CD14-positive monocyte (primary cell): ENCODE data around the gene DNAJC27. TPM values are rescaled to one million over a fixed set of nuclear protein-coding genes. Genes with fewer than 3 reads are reported as not detected.

Source experiments
- DNase-seq, 3 donors: peaks; one replicate each; pipeline ENCODE4 v3.0.0-alpha.2; 2011 to 2022
- H2AFZ ChIP-seq: 2 replicates; pipeline ENCODE4 v1.6.0; 2012; ENCODE audit warnings: mild to moderate bottlenecking, low read depth, low read length, inconsistent platforms; ENCODE audit not compliant: insufficient read depth, poor library complexity, severe bottlenecking
- H3K27ac ChIP-seq, 2 donors: 1 replicate in 1 of 2; 2 replicates in 1 of 2; pipeline ENCODE4 v1.5.1; 2012 to 2013; ENCODE audit warnings: low read length in 2 of 2, control low read depth in 1 of 2, inconsistent platforms in 1 of 2, low read depth in 1 of 2, mild to moderate bottlenecking in 1 of 2
- H3K27me3 ChIP-seq, 2 donors: one replicate each; pipeline versions ENCODE4 v1.6.0 to v1.6.1; 2011 to 2013; ENCODE audit warnings: low read length in 2 of 2; ENCODE audit not compliant: control insufficient read depth in 2 of 2, insufficient read depth in 2 of 2
- H3K36me3 ChIP-seq, 2 donors: replicated peaks in 1 of 2; 1 replicate in 1 of 2; 2 replicates in 1 of 2; pipeline versions ENCODE4 v1.5.1 to v1.6.1; 2012 to 2013; ENCODE audit warnings: low read length in 2 of 2, control low read depth in 1 of 2, inconsistent platforms in 1 of 2, mild to moderate bottlenecking in 1 of 2; ENCODE audit not compliant: insufficient read depth in 2 of 2, control insufficient read depth in 1 of 2
- H3K4me1 ChIP-seq, 2 donors: 1 replicate in 1 of 2; 2 replicates in 1 of 2; pipeline versions ENCODE4 v1.5.1 to v1.6.1; 2012 to 2013; ENCODE audit warnings: low read length in 2 of 2, control low read depth in 1 of 2, inconsistent platforms in 1 of 2, mild to moderate bottlenecking in 1 of 2, moderate library complexity in 1 of 2; ENCODE audit not compliant: insufficient read depth in 2 of 2, control insufficient read depth in 1 of 2
- H3K4me2 ChIP-seq: replicated peaks from 2 replicates; pipeline ENCODE3; 2012; ENCODE audit warnings: low read length, moderate library complexity, mild to moderate bottlenecking; ENCODE audit not compliant: poor library complexity, severe bottlenecking; ENCODE audit errors: extremely low read depth
- H3K4me3 ChIP-seq, 3 experiments: fragments of 200-600 bp in 1 of 3; sonication (generic) in 1 of 3; replicated peaks in 1 of 3; 1 replicate in 2 of 3; 2 replicates in 1 of 3; pipeline ENCODE4 v1.5.1; 2011 to 2013; ENCODE audit warnings: low read length in 3 of 3, mild to moderate bottlenecking in 3 of 3, control low read depth in 2 of 3, low read depth in 2 of 3, inconsistent platforms in 1 of 3, moderate library complexity in 1 of 3
- H3K79me2 ChIP-seq: 2 replicates; pipeline ENCODE4 v1.6.0; 2012; ENCODE audit warnings: mild to moderate bottlenecking, control low read depth, inconsistent platforms, low read length, moderate library complexity; ENCODE audit not compliant: insufficient read depth
- H3K9ac ChIP-seq: 2 replicates; pipeline ENCODE4 v1.6.0; 2017; ENCODE audit warnings: low read length, mild to moderate bottlenecking; ENCODE audit not compliant: insufficient read depth, poor library complexity, severe bottlenecking
- H3K9me3 ChIP-seq, 2 donors: replicated peaks in 1 of 2; 1 replicate in 1 of 2; 2 replicates in 1 of 2; pipeline versions ENCODE4 v1.5.1 to v1.6.1; 2012 to 2013; ENCODE audit warnings: low read length in 2 of 2, control low read depth in 1 of 2; ENCODE audit not compliant: control insufficient read depth in 1 of 2, insufficient read depth in 1 of 2
- H4K20me1 ChIP-seq: 2 replicates; pipeline ENCODE4 v1.6.0; 2012; ENCODE audit warnings: mild to moderate bottlenecking, low read length, control low read depth, moderate library complexity; ENCODE audit not compliant: insufficient read depth
- H3K27ac Mint-ChIP-seq, 7 donors: one replicate each; pipeline ENCODE4 v1.8.0; 2020; ENCODE audit warnings: mild to moderate bottlenecking in 7 of 7, mixed read lengths in 7 of 7, moderate library complexity in 6 of 7, inconsistent platforms in 2 of 7
- H3K27me3 Mint-ChIP-seq, 3 donors: one replicate each; pipeline ENCODE4 v1.8.0; 2021 to 2022; ENCODE audit warnings: low read depth in 3 of 3, mild to moderate bottlenecking in 3 of 3, mixed read lengths in 3 of 3, moderate library complexity in 3 of 3, inconsistent platforms in 1 of 3
- H3K36me3 Mint-ChIP-seq, 2 donors: one replicate each; pipeline ENCODE4 v1.8.0; 2020; ENCODE audit warnings: mixed read lengths in 2 of 2, inconsistent platforms in 1 of 2, mild to moderate bottlenecking in 1 of 2
- H3K4me1 Mint-ChIP-seq: one replicate; pipeline ENCODE4 v1.8.0; 2020; ENCODE audit warnings: mild to moderate bottlenecking, mixed read lengths
- H3K4me3 Mint-ChIP-seq, 2 donors: one replicate each; pipeline ENCODE4 v1.8.0; 2020; ENCODE audit warnings: mild to moderate bottlenecking in 2 of 2, mixed read lengths in 2 of 2, moderate library complexity in 1 of 2
- H3K9me3 Mint-ChIP-seq, 7 donors: one replicate each; pipeline ENCODE4 v1.8.0; 2020 to 2022; ENCODE audit warnings: mixed read lengths in 7 of 7, mild to moderate bottlenecking in 6 of 7, moderate library complexity in 6 of 7, inconsistent platforms in 2 of 7
- WGBS: methylation state at CpG from one replicate; pipeline ENCODE4 v1.1.5; 2013; ENCODE audit warnings: missing lambda C conversion rate; ENCODE audit not compliant: insufficient coverage; 5-methylcytosine and 5-hydroxymethylcytosine counted together
- intact Hi-C, 2 donors: fragments of 100-400 bp; cut with micrococcal nuclease; formaldehyde crosslinking; loops; one replicate each; pipeline versions ENCODE4 v1.15.0 to v1.15.1; 2023
- polyA plus RNA-seq, 3 donors: library from polyadenylated mRNA; depleted of rRNA in 1 of 3; unstranded in 2 of 3; stranded (reverse) in 1 of 3; fragments of 300-500 nt in 2 of 3; fragments of >200 nt in 1 of 3; fragmentation: Illumina TruSeq in 2 of 3; gene quantifications; 1 replicate in 2 of 3; 2 replicates in 1 of 3; pipeline ENCODE4 v1.2.3, GENCODE V29; 2012 to 2021
- TF ChIP-seq, protein P1 (sequence below): fragments of 200-600 bp; IDR thresholded peaks from one replicate; pipeline ENCODE4 v1.8.0; 2022; ENCODE audit warnings: antibody characterized with exemption, mild to moderate bottlenecking

Gene DNAJC27
- polyA plus RNA-seq, 3 donors = 0.86 to 2.8 (median 2.2) TPM

DNA sequence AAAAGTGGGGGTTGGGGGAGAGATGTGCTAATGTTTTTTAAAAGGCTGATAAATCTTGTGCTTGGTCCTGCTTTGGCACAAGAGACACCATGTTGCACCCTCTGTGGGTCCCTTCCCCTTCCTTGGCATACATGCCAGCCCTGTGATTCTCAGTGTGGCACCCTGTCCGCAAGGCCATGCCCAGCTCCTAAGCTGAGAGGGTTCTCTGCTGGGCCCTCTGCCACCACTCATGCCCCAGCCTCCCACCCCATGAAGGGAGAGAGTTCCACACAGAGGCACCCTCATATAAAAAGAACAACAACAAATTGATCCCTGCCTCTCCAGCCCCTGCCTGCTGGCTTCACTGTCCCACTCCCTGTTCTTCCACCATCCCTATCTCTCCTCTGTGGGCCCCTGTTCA, 49.2 kb downstream of the DNAJC27 start:
- WGBS = no CpG with 5 or more reads among the region's 1 CpG
- no peak for DNase-seq
- Histone ChIP-seq H3K4me3 (no peak overlapping the region), H3K9me3 (no peaks in the 10 kb centered on the region), H3K27me3 (peaks cover 4 to 20% of the 10 kb centered on the region in 2 donors), H3K79me2 (no peaks in the 10 kb centered on the region), H3K4me2 (no peak overlapping the region), H2AFZ (no peak overlapping the region), H4K20me1 (no peaks in the 10 kb centered on the region), H3K4me1 (peaks cover 26 to 32% of the 10 kb centered on the region in 2 donors), H3K9ac (no peak overlapping the region), H3K36me3 (no peaks in the 10 kb centered on the region), H3K27ac (no peak overlapping the region)
- Mint-ChIP-seq H3K4me3 (no peak overlapping the region), H3K27ac (no peak overlapping the region), H3K27me3 (peaks cover 17 to 28% (median 18%) of the 10 kb centered on the region in 3 donors), H3K9me3 (no peaks in the 10 kb centered on the region), H3K4me1 (peaks cover 24% of the 10 kb centered on the region), H3K36me3 (peaks cover 4 to 10% of the 10 kb centered on the region in 2 donors)
- TF ChIP-seq, protein P1, sequence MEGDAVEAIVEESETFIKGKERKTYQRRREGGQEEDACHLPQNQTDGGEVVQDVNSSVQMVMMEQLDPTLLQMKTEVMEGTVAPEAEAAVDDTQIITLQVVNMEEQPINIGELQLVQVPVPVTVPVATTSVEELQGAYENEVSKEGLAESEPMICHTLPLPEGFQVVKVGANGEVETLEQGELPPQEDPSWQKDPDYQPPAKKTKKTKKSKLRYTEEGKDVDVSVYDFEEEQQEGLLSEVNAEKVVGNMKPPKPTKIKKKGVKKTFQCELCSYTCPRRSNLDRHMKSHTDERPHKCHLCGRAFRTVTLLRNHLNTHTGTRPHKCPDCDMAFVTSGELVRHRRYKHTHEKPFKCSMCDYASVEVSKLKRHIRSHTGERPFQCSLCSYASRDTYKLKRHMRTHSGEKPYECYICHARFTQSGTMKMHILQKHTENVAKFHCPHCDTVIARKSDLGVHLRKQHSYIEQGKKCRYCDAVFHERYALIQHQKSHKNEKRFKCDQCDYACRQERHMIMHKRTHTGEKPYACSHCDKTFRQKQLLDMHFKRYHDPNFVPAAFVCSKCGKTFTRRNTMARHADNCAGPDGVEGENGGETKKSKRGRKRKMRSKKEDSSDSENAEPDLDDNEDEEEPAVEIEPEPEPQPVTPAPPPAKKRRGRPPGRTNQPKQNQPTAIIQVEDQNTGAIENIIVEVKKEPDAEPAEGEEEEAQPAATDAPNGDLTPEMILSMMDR = no peak
- intact Hi-C loops = no loop called here

DNA sequence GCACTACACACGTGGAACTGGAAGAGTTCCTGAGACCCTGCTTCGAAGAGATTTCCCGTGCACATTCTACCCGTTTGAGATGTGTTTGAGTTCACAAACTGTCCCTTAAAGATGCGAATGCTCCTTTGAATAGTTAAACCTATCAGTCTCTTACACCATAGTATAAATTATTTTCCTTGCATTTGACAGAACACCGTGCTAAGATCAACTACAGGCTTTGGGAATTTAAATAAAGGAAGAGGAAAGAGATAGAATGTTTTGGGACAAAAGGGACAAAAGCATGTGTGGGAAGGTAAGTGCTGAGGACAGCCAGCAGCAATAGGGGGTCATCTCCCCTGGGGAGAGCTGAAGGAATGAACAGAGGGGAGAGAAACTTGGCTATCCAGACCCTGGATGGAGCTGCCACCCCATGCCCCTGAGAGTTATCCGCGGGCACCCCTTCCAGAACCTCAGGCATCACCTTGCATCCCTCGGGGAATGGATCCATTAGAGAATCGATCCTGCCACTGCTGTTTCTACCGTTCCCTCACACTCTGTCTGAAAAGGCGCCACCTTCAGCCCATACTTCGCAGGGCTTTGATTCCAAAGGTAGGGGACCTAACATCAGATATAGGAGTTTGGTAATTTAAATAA, 50.8 kb downstream of the DNAJC27 start:
- Histone ChIP-seq H3K27ac (no peak overlapping the region), H3K4me2 (peak overlapping the region; percentile 78), H3K36me3 (no peaks in the 10 kb centered on the region), H3K79me2 (no peaks in the 10 kb centered on the region), H2AFZ (peak overlapping the region; percentile 77), H3K4me3 (peak overlapping the region; percentile 21 to 72 (median 31)), H3K27me3 (peaks cover 4 to 20% of the 10 kb centered on the region in 2 donors), H3K4me1 (peaks cover 11 to 17% of the 10 kb centered on the region in 2 donors), H3K9me3 (no peaks in the 10 kb centered on the region), H4K20me1 (no peaks in the 10 kb centered on the region), H3K9ac (peak overlapping the region; percentile 51)
- TF ChIP-seq, protein P1 = no peak
- Mint-ChIP-seq H3K4me1 (peaks cover 30% of the 10 kb centered on the region), H3K9me3 (no peaks in the 10 kb centered on the region), H3K36me3 (peaks cover 4 to 10% of the 10 kb centered on the region in 2 donors), H3K27ac (no peak overlapping the region), H3K27me3 (peaks cover 17 to 27% (median 18%) of the 10 kb centered on the region in 3 donors), H3K4me3 (peak overlapping the region; percentile 77 to 88)
- no peak for DNase-seq
- 51% methylated on average over 6 of the region's 13 CpGs for WGBS
- intact Hi-C loops = no loop called here
